G401 (cell line): ENCODE data around the gene CALR. TPM values are rescaled to one million over a fixed set of nuclear protein-coding genes. Genes with fewer than 3 reads are reported as not detected.
A peak's percentile ranks its signal among the peaks of the same experiment; 100 is the strongest.
"Not testable (repeated sequence)": the region's sequence is repeated elsewhere in the genome, so short reads cannot be mapped to it uniquely, and the experiment has no call there.

ENCODE experiments used
- DNase-seq: peaks from one replicate; pipeline ENCODE4 v3.0.0-alpha.2; 2015; ENCODE audit warnings: low spot score
- in situ Hi-C: cut with HindIII; loops from 2 replicates; pipeline ENCODE4 v1.10.0; 2016; ENCODE audit warnings: low sequenced_read_pairs, mixed read lengths
- total RNA-seq: library from RNA; depleted of rRNA; stranded (reverse); fragments of >200 nt; shearing (Covaris generic); gene quantifications from 2 replicates; pipeline ENCODE4 v1.2.3, GENCODE V29; 2014

The CALR gene
- total RNA-seq, 1 experiment from 2014 or later = 1,755 TPM

DNA sequence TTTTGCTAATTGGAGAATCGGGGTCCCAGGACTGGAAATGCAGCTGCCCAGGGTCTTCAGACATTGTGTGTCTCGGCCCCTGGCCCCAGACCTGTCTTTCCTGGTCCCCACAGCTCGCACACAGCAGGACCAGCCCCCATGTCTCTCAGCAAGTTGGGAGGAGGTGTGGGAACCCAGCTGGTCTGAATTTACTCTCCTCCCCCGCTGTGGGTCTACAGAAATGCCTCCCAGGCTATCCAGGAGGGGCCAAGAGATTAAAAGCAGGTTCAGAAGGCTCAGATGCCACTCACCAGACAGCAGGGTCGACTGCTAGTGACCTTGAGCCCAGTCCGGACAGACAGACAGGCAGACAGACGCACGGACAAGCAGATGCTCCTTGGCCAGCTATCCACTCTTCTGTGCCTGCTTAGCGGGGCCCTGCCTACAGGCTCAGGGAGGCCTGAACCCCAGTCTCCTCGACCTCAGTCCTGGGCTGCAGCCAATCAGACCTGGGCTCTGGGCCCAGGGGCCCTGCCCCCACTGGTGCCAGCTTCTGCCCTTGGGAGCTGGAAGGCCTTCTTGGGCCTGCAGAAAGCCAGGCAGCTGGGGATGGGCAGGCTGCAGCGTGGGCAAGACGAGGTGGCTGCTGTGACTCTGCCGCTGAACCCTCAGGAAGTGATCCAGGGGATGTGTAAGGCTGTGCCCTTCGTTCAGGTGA lies 31.0 kb downstream of the CALR start, which contains the start of gene DAND5:
DAND5 (plus strand) TSS at position 285 of the 697 bp plus-strand sequence; CDS start at position 370, 85 bp downstream.
- in situ Hi-C loops = no loop called here
- peak; percentile 40 for DNase-seq

DNA sequence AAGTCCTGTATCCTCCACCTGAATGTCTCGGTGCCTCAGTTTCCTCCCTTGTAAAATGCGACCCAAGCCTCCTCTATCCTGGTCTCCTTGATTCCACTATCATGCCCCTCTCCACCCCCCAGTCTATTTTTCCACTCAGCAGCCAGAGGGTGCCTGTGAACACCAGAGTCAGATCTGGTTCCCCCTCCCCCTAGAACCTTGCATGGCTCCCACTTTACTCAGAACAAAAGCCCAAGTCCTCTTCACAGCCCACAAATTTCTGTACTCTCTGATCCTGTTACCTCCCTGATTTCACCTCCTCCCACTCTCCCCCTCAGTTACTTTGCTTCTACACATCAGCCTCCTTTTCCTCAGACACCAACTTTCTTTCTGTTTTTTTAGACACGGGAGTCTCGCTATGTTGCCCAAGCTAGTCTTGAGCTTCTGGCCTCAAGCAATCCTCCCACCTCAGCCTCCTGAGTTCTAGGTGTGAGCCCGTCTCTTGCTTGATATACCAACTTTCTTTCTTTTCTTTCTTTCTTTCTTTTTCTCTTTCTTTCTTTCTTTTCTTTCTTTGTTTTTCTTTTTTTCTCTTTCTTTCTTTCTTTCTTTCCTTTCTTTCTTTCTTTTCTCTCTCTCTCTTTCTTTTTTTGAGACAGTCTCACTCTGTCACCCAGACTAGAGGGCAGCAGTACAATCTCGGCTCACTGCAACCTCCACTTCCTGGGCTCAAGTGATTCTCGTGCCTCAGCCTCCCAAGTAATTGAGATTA lies 31.8 kb downstream of the CALR start:
- no peak for DNase-seq
- in situ Hi-C loops = no loop called here

DNA sequence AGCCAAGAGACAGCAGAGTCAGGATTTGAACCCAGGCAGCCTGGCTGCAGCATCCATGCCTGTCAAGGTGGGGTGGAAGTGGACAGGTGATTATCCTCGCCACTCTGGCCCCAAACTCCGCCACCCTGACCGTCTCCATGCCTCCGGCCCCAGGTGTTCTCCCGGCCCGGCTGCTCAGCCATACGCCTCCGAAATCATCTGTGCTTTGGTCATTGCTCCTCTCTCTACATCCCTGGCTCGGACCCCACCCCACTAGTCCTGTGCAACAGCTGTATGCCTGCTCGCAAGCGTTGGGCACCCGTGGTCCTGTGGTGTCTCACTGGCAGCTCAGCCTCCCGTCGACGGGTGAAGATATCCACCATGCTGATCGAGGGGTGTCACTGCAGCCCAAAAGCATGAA lies 34.8 kb downstream of the CALR start:
- in situ Hi-C loops = no loop called here
- no peak for DNase-seq

DNA sequence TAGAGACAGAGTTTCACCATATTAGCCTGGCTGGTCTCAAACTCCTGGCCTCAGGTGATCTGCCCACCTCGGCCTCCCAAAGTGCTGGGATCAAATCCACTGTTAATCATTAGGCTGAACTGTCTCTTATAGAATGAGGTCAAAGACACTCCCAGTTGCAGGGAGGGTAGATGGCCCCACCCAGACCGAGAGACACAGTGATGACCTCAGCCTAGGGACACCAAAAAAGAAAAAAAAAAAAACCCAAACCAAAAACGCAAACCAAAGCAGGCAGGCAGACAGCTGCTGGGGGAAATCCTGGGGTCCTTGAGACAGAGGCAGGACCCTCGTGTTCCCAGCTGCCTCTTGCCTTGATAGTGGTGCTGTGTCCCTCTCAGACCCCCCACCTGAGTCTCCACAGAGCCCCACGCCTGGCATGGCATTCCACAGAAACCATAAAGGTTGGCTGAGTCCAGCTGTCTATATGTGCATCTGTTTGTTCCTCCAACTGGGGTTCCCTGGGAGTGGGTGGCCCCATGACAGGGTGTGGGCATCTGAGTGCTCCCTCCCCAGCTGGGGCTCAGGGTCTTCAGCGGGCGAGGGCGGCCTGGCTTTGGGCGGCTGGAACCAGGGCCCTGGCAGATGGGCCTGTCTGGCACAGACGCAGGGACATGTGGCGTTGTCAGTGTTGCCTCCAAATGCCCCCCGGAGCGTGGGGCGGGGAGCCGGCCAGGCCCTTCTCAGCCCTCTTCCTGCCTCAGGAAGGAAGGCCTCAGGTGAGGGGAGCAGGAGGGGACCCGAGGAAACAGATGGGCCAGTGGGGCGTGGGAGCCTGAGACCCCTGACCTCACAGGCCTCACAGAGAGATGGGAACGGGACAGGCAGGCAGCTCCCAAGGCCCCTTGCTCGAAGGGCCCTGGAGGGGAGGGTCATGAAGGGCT lies 36.2 kb downstream of the CALR start:
- DNase-seq = peak; percentile 89
- in situ Hi-C loops = no loop called here

DNA sequence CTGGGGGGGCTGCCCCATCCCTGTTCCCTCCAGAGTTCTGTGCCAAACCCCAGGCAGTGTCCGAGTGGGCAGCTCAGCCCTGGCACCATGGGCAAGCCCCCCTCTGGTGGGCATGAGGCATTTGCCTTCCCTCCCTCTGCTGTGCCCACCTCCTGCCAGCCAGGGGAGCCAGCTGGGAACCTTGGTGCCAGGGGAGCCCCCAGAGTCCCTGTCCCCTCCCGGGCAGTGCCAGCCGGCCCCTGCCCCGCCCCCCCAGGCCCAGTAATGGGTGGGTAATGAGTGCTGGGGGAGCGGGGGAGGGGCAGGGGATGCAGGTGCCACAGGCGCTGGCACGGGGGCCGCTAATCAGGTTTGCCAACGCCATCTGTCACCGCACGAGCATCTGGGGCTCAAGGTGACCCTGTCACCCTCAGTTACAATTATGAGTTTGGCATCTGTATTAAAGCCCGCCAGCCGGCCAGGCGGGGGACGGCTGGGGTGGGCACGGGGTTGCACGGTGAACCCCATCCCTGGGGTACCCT lies 36.9 kb downstream of the CALR start:
- in situ Hi-C loops = no loop called here

DNA sequence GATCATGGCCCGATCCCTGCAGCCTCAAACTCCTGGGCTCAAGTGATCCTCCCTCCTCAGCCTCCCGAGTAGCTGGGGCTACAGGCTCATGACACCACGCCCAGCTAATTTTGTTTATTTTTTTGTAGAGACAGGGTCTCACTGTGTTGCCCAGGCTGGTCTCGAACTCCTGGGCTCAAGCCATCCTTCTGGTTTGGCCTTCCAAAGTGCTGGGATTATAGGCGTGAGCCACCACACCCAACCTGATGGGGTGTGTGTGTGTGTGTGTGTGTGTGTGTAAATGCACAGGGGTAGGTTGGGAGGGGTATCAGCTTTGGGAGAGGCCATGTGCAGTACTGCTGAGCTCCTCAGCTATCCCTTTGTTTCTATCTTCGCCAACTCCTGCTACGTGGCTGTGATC lies 37.7 kb downstream of the CALR start:
- in situ Hi-C loops, DNase-seq: not testable (repeated sequence)

More for the DNA sequence above, 36.9 kb downstream of the CALR start:
- peak; percentile 44 for DNase-seq

DNA sequence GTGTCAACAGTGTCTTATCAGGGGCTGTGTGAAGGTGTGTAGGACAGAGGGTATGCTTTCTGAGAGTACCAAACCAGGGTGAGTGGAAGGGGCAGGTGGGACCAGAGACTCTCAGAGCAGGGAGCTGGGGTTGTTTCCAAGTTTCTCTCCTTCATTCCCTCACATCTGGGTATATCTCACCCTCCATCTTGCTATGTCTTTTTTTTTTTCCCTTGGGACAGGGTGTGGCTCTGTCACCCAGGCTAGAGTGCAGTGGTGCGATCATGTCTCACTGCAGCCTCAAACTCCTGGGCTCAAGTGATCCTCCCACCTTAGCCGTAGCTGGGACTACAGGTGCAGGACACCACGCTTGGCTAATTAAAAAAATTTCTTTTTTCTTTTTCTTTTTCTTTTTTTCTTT lies 41.6 kb downstream of the CALR start:
- DNase-seq = no peak
- in situ Hi-C loops = no loop called here

DNA sequence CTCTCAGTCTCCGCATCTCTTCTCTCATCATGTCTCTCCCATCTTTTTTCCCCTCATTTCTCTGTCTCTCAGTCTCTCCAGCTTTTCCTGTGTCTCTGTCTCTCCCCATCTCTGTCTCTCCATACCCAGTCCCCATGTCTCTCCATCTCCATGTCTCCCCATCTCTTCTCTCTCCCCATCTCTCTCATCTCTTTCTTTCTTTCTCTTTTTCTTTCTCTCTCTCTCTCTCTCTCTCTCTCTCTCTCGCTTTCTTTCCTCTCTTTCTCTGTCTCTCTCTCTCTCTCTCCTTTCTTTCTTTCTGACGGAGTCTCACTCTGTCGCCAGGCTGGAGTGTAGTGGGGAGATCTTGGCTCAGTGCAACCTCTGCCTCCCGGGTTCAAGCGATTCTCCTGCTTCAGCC lies 44.2 kb downstream of the CALR start:
- in situ Hi-C loops = no loop called here
- no peak for DNase-seq

DNA sequence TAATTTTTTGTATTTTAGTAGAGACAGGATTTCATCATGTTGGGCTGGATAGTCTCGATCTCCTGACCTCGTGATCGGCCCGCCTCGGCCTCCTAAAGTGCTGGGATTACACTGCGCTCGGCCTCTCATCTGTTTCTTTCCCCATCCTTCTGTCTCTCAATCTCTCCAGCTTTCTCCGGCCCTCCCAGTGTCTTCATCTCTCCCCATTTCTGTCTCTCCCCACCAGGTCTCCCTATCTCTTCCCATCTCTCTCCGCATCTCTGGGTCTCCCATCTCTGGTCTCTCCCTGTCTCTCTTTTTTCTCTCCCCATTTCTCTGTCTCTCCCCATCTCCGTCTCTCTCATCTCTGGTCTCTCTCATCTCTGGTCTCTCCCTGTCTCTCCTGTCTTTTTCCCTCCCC lies 44.7 kb downstream of the CALR start:
- in situ Hi-C loops = no loop called here
- DNase-seq = no peak

DNA sequence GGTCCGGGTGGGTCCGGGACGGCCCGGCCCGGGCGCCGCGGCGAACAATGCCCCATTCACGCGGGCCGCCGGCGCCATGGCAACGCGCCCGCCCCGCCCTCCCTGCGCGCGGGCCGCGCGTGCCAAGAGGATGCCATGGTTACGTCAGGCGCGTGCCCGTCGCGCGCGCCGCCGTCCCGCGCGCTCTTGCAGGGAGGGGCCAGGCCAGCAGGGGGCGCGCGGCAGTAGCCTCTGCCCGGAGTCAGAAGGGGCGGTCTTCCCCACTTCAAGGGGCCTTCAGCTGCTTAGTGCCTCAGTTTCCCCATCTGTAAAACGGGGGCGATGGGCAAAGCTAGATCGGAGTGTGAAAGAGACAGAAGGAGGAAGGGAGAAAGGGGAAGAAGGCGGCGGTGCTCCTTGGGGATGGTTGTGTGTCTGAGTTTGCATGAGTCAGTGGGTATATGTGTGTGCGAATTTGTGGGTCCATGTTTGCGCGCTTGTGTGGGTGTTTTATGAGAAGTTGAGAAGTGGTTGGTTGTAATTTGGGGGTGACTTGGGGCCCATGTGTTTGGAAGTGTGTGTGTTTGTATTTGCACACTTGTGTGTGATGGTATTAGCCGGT lies 45.2 kb downstream of the CALR start:
- in situ Hi-C loops = no loop called here
- DNase-seq = peak; percentile 80

DNA sequence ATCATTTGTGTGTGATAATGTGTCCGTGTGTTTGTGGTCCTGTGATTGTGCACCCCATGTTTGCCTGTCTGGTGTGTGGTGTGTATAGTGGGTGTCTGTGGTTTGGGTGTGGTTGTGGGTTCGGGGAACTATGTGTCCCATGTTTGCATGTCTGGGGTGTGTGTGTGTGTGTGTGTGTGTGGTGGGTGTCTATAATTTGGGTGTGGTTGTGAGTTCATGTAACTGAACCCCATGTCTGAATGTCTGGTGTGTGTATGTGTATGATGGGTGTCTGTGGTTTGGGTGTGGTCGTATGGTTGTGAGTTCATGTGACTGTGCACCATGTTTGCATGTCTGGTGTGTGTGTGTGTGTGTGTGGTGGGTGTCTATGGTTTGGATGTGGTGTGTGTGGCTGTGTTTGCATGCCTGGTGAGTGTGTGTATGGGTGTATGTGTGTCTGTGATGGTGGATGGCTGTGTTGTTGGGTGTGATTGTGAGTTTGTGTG lies 45.8 kb downstream of the CALR start:
- in situ Hi-C loops = no loop called here
- no peak for DNase-seq

DNA sequence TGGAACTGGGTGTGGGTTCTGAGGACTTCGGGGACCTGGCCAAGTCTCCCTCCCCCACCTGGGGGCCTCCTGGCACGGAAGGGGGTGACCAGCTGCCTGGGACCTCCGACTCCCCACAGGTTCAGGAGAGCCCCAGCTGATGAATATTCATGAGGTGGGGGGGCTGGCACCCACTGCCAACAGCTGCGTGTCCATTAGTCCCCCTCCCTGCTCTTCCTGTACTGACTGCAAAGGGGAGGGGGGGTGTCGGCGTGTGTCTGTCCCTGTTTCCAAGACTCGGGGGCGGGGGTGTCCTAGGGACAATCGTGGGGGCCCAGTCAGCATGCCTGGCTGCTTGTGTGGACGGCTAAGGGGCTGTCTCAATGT lies 46.3 kb downstream of the CALR start:
- no peak for DNase-seq
- in situ Hi-C loops = no loop called here

DNA sequence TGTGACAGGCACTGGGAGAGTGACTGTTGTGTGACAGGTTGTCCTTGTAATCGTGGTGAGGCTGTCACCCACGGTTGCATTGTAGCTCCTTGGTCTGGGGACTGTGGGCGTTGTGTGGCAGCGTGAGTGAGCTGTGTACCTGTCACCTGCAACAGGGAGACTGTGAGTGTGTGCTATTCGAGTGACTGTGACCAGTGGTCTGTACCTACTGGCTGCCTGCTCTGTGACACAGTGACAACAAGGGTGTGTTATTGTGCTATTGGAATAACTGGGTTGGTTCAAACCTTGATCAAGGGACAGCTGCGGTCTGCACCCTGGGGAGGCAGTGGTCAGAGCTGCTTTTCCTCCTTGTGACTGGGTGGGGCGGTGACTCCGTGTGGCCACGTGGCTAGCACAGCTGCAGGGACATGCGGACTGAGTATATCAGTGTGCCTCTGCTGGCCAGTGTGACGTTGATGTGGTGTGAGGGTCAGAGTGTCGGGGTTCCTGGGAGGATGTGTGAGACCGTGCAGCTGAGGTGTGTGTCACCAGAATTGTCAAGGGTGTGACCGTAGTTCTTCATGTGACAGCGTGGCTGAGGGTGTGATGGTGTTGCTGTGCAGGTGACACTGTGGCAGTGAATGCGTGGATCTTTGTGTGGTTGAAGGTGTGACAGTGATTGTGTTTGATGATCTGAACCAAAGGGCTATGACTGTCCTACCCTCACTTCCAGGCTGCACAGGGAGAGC lies 46.8 kb downstream of the CALR start:
- in situ Hi-C loops = no loop called here
- no peak for DNase-seq

DNA sequence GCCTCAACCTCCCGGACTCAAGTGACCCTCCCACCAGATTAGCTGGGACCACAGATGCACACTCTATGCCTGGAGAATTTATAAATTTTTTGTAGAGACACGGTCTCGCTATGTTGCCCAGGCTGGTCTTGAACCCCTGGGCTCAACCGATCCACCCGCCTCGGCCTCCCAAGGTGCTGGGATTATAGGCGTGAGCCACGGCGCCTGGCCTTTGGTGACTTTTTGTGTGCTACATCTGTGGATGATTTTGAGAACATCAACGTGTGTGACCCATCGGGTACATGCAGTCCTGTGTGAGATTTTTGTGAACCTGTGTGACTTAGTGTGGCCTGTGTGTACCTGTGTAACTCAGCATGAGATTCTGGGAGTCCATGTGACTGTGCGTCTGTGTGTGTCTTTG lies 48.3 kb downstream of the CALR start:
- in situ Hi-C loops = no loop called here
- no peak for DNase-seq

DNA sequence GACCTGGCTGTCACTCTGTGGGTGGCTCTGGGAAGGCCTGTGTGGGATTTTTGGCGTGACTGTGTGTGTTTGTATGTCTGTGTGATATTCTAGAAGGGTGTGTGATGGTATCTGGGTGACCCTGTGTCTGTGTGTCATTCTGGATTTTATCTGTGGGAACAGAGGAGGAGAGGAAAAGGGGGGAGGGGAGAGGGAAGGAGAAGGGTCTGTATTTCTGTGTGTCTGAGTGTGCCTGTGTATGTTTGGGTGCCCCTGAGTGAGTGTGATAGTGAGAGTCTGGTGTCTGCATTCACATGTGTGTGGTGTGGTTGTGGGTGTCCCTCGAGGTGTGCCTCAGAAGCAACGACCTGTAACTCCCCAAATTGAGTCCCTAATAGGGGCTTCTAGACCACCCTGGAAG lies 48.8 kb downstream of the CALR start:
- no peak for DNase-seq
- in situ Hi-C loops = no loop called here

DNA sequence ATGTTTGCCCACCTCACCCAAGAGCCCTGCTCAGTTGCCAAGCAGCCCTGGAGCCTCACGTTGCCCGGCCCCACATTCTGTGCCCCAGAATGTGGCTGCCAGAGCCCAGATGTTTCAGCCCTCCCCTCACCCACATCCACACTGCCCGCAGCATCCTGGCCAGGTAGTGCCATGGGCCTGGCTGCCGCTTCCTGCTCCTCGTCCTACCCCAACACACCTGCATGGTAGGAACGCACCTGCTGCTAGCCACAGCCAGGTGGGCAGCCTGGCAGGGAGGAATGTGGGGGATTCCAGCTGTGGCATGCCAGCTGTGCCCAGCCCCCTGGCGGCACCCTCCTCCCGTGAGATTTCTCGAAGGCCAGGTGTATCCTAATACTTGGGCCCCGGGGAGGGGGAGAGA lies 49.4 kb downstream of the CALR start:
- no peak for DNase-seq
- in situ Hi-C loops = no loop called here

DNA sequence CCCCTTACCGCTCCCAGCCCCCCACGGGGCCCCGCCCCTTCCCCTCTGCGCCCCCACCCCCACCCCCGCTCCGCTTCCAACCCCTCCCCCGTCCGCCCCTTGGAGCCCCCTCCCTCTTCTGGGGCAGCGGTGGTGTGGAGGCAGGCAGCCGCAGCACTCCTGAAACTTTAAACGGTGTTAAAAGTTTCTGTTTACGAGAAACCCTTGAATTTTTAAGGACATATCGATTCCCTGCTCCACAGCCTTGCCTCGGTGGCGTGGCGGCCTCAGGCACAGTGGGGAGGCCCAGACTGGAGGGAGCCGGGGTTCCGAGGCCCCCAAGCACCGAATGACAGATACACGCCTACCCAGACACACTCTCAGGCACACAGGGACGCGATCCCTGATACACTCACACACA lies 52.0 kb downstream of the CALR start:
- in situ Hi-C loops = no loop called here
- DNase-seq = no peak

DNA sequence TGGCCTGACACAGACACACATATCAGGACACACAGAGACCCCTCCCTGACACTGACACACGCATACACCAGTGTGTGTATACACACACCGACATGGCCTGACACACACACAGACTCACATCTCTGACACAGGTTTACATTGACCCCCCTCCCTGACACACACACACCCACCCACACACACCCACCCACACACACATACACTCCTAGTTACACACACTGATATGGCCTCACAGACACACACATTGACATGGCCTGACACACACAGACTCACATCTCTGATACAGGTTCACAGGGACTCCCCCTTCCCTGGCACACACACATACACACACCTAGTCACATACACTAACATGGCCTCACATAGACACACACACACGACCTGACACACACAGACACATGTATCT lies 52.4 kb downstream of the CALR start:
- in situ Hi-C loops = no loop called here

More for the DNA sequence above, 52.4 kb downstream of the CALR start:
- no peak for DNase-seq
